Esophagus squamous epithelium (tissue), 5 donors: Measurements from ENCODE around the gene NHERF1. TPM values are rescaled to one million over a fixed set of nuclear protein-coding genes. Genes with fewer than 3 reads are reported as not detected.

ENCODE experiments used
- DNase-seq: peaks from one replicate; lab custom pipeline; 2025; lab: John Stamatoyannopoulos, UW
- H3K27ac ChIP-seq, 4 donors: fragments of 200-600 bp; sonication (generic); one replicate each; pipeline ENCODE4 v1.5.1; 2016 to 2019; ENCODE audit warnings: mild to moderate bottlenecking in 1 of 4
- H3K27me3 ChIP-seq, 4 donors: fragments of 200-600 bp; sonication (generic); 1 replicate in 3 of 4; 2 replicates in 1 of 4; pipeline versions ENCODE4 v1.5.1 to v1.6.0; 2017 to 2021; ENCODE audit warnings: antibody characterized with exemption in 1 of 4
- H3K36me3 ChIP-seq, 3 donors: fragments of 200-600 bp; sonication (generic); one replicate each; pipeline ENCODE4 v1.5.1; 2016 to 2019
- H3K4me1 ChIP-seq, 3 donors: fragments of 200-600 bp; sonication (generic); one replicate each; pipeline ENCODE4 v1.5.1; 2017 to 2019
- H3K4me3 ChIP-seq, 4 donors: fragments of 200-600 bp; sonication (generic); 1 replicate in 3 of 4; 2 replicates in 1 of 4; pipeline ENCODE4 v1.5.1; 2016 to 2019; ENCODE audit warnings: mild to moderate bottlenecking in 2 of 4, moderate library complexity in 1 of 4
- H3K9me3 ChIP-seq, 3 donors: fragments of 200-600 bp; sonication (generic); one replicate each; pipeline ENCODE4 v1.5.1; 2016 to 2019
- CTCF ChIP-seq, 6 experiments: fragments of 450-650 bp in 4 of 6; fragments of 200-600 bp in 2 of 6; sonication (generic) in 2 of 6; IDR thresholded peaks; one replicate each; pipeline ENCODE4 v1.5.1; 2016 to 2019; ENCODE audit warnings: antibody characterized with exemption in 6 of 6, mild to moderate bottlenecking in 4 of 6, moderate library complexity in 4 of 6
- POLR2A ChIP-seq, 4 donors: fragments of 450-650 bp; IDR thresholded peaks; one replicate each; pipeline ENCODE4 v1.6.1; 2017; ENCODE audit warnings: antibody characterized with exemption in 4 of 4, mild to moderate bottlenecking in 4 of 4, moderate library complexity in 3 of 4
- WGBS, 2 donors: methylation state at CpG; one replicate each; pipeline ENCODE4 v1.1.5; 2018; 5-methylcytosine and 5-hydroxymethylcytosine counted together
- intact Hi-C: fragments of 100-400 bp; cut with DNase I; formaldehyde crosslinking; loops from one replicate; pipeline ENCODE4 v1.15.0; 2022
- total RNA-seq, 4 donors: library from RNA; depleted of rRNA; stranded (reverse); fragments of >200 nt; gene quantifications; one replicate each; pipeline ENCODE4 v1.1.0, GENCODE V29; 2016
- donor health status: DM: yes; HTN: yes; CAD: no.

NHERF1 gene
- total RNA-seq, 4 donors from 2014 or later: 214 to 483 (median 313) TPM

GRCh38 chr17:74752822-74753401 lies 4.5 kb downstream of the NHERF1 start:
- Histone ChIP-seq H3K4me3 (peak overlapping the region in 1 of 4 donors; percentile 8), H3K4me1 (peaks cover 49 to 95% (median 63%) of the 10 kb centered on the region in 3 donors), H3K9me3 (no peaks in the 10 kb centered on the region), H3K36me3 (peaks cover 0 to 22% (median 0%) of the 10 kb centered on the region in 3 donors), H3K27ac (peak overlapping the region; percentile 44 to 96 (median 94)), H3K27me3 (no peaks in the 10 kb centered on the region)
- 81 to 89% methylated on average over 5 to 7 of the region's 7 CpGs for WGBS, 2 donors
- intact Hi-C loops: no loop called here
- TF ChIP-seq CTCF (IDR thresholded peaks at IDR 0.05) (no peak), POLR2A (IDR thresholded peaks at IDR 0.05) (no peak)
- no peak for DNase-seq

- WGBS, 2 donors: 80% methylated on average over 1 of the region's 3 CpGs
- H3K36me3 ChIP-seq: peaks cover 0 to 22% (median 0%) of the 10 kb centered on the region in 3 donors
- no peak for DNase-seq
- H3K27me3 ChIP-seq: no peaks in the 10 kb centered on the region
- H3K4me1 ChIP-seq: peaks cover 67 to 100% (median 82%) of the 10 kb centered on the region in 3 donors
- TF ChIP-seq CTCF (IDR thresholded peaks at IDR 0.05) (no peak), POLR2A (IDR thresholded peaks at IDR 0.05) (no peak)
- H3K4me3 ChIP-seq: no peak overlapping the region
- intact Hi-C loops: no loop called here
- peak overlapping the region; percentile 21 to 96 (median 94) for H3K27ac ChIP-seq
- H3K9me3 ChIP-seq: no peaks in the 10 kb centered on the region
Observed at GRCh38 chr17:74754832-74755231, 6.4 kb downstream of the NHERF1 start.

- no peaks in the 10 kb centered on the region for H3K9me3 ChIP-seq
- TF ChIP-seq CTCF (IDR thresholded peaks at IDR 0.05): no peak
- TF ChIP-seq POLR2A (IDR thresholded peaks at IDR 0.05): no peak
- WGBS, 2 donors: 87 to 95% methylated on average over 2 to 7 of the region's 8 CpGs
- no peak overlapping the region for H3K4me3 ChIP-seq
- H3K27ac ChIP-seq: peak overlapping the region in 3 of 4 donors; percentile 93 to 96 (median 96)
- intact Hi-C loops: no loop called here
- no peak for DNase-seq
- H3K4me1 ChIP-seq: peaks cover 74 to 100% (median 89%) of the 10 kb centered on the region in 3 donors
- H3K36me3 ChIP-seq: peaks cover 0 to 22% (median 0%) of the 10 kb centered on the region in 3 donors
- H3K27me3 ChIP-seq: no peaks in the 10 kb centered on the region
Observed at GRCh38 chr17:74755533-74755932, 7.1 kb downstream of the NHERF1 start.

GRCh38 chr17:74756891-74757290 lies 8.5 kb downstream of the NHERF1 start:
- peaks cover 0 to 26% (median 0%) of the 10 kb centered on the region in 3 donors for H3K36me3 ChIP-seq
- TF ChIP-seq POLR2A (IDR thresholded peaks at IDR 0.05) (no peak), CTCF (IDR thresholded peaks at IDR 0.05) (no peak)
- WGBS, 2 donors: no CpG with 5 or more reads among the region's 3 CpGs
- H3K4me1 ChIP-seq: peaks cover 79 to 100% (median 91%) of the 10 kb centered on the region in 3 donors
- H3K27me3 ChIP-seq: no peaks in the 10 kb centered on the region
- H3K9me3 ChIP-seq: no peaks in the 10 kb centered on the region
- intact Hi-C loops: no loop called here
- H3K27ac ChIP-seq: peak overlapping the region; percentile 87 to 96 (median 90)
- no peak for DNase-seq
- peak overlapping the region in 1 of 4 donors; percentile 47 for H3K4me3 ChIP-seq

GRCh38 chr17:74757502-74757901 lies 9.1 kb downstream of the NHERF1 start:
- peaks cover 73 to 100% (median 89%) of the 10 kb centered on the region in 3 donors for H3K4me1 ChIP-seq
- WGBS, 2 donors: 29 to 53% methylated on average over 1 to 2 of the region's 3 CpGs

More at GRCh38 chr17:74757502-74757901, 9.1 kb downstream of the NHERF1 start:
- DNase-seq: no peak
- Histone ChIP-seq H3K9me3 (no peaks in the 10 kb centered on the region), H3K27me3 (no peaks in the 10 kb centered on the region), H3K27ac (peak overlapping the region; percentile 87 to 96 (median 90)), H3K36me3 (peaks cover 0 to 28% (median 0%) of the 10 kb centered on the region in 3 donors), H3K4me3 (peak overlapping the region in 3 of 4 donors; percentile 23 to 47 (median 32))
- no peak for TF ChIP-seq POLR2A (IDR thresholded peaks at IDR 0.05)
- no peak for TF ChIP-seq CTCF (IDR thresholded peaks at IDR 0.05)
- intact Hi-C loops: no loop called here
